ENCODE data around the gene APOOL. TPM values are rescaled to one million over a fixed set of nuclear protein-coding genes. Genes with fewer than 3 reads are reported as not detected.

APOOL gene
- total RNA-seq, 1 experiment from 2014 or later = 14.1 TPM

DNA sequence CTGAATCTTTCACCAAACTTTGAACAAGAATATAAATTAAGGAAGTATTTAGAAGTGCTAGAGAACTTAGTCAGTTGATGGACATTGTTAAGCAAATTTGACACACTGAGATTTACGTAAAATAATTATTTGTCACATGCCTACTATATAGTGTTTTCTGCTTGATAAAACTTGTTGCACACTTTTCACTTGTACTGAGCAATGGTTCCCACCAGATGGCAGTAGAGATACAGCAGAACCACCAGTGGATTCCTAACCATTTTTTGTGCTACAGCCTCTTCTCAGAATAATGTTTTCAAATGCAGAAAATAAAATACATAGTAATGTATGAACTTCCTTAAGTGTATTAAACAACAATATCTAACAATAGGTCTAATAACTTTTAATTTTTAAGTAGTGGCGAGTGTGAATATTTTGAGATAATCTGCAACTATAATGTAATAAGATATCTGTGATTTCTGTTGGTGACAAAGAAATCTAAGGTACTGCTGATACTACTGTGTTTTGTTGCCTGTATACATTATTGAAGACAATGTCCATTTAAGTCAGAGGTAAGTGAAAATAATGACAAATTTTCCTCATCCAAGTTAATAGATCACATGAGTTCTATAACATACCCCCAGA, 81.2 kb downstream of the APOOL start:
- DNase-seq (ENCODE audit: low spot score) = peak; percentile 18

DNA sequence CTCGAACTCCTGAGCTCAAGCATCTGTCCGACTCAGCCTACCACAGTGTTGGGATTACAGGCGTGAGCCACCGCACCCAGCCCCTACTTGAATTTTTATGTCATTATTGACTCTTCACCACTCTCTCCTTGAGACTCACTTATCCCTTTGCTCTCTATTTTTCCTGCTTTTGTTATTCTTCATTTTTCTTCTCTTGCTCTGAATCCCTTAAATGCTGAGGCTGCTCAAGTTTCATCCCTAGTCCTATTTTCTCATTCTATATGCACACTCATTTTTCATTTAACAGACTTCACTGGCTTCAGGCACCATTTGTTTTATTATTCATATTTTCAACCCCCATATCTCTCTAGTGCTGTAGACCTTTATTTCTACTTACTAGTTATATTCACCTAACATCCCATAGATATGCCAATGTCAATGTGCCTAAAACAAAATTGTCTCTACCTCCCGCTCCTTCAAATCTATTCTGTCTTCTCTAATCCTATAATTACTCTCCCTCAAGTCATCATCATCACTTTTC, 85.7 kb downstream of the APOOL start:
- no peak for DNase-seq (ENCODE audit: low spot score)

DNA sequence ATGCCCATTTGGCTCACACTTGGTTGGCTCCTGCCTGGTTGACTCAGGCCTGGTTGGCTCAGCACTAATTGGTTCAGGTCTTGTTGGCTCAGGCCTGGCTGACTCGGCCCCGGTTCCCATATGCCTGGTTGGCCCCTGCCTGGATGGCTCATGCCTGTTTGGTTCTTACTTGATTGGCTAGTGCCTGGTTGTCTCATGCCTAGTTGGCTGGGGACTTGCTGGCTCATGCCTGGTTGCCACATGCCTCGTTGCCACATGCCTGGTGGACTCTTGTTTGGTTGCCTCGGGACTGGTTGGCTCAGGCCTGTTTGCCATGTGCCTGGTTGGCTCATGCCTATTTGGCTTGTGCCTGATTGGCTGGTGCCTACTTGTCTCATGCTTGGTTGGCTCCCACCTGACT, 103.7 kb downstream of the APOOL start:
- DNase-seq (ENCODE audit: low spot score) = no peak

DNA sequence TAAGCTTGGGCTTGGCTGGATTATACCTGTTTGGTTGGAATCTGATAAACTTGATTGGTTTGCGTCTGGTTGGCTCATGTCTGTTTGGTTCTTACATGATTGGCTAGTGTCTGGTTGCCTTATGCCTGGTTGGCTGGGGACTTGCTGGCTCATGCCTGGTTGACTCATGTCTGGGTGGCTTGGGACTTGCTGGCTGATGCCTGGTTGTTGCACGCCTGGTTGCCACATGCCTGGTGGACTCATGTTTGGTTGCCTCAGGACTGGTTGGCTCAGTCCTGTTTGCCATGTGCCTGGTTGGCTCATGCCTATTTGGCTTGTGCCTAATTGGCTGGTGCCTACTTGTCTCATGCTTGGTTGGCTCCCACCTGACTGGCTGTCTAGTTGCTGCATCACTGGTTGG, 104.5 kb downstream of the APOOL start:
- DNase-seq (ENCODE audit: low spot score) = no peak

DNA sequence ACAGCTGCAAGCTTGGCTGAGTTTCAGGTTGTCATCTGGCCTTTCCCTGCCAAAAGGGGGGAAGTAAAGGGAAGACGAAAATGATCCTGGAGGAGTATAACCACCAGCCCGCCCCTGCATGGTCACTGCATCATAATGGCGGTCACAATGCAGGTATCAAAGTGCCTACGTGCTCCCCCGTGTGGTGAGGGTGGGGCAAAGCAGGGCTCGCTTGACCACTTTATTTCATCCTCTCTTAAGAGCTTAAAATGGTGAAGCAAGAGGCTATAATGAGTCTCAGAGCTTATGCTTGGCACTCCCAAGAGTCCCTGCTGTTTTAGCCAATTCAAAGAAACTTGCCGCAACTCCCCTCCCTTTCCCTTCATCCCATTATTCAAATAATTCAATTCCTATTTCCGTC, 105.6 kb downstream of the APOOL start:
- peak; percentile 20 for DNase-seq (ENCODE audit: low spot score)

DNA sequence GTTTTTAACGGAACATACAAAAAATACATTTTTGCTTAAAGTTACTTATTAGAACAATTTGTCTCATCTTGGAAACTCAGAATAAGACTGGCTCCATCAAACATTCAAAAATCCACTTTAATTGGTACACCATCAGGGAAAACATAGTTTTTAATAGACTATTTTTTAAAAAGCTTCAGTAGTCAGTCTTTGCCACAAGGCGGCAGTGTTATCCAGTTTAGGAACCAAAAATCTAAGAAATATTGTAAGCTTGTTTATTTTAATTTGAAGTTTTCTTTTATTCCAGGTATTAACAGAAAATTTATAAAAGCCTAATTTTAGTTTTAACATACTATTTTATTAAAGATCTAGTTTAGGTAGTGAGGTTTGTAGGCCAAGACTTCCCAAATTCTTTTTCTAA, 107.7 kb downstream of the APOOL start:
- no peak for DNase-seq (ENCODE audit: low spot score)

DNA sequence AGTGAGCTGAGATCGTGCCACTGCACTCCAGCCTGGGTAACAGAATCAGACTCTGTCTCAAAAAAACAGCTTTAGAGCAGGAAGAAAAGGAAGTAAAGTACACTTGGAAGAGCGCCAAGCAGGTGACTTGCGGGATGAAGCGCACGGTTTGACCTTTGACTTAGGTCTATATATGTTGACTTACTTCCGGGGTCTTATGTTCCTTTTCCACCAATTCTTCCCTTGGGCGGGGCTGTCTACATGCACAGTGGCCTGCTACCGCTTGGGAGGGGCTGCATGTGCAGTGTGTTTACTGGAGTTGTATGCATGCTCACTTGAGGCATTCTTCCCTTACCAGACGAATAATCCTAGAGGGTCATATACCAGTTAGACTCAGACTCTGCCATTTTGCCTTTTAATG, 108.6 kb downstream of the APOOL start:
- DNase-seq (ENCODE audit: low spot score) = no peak

DNA sequence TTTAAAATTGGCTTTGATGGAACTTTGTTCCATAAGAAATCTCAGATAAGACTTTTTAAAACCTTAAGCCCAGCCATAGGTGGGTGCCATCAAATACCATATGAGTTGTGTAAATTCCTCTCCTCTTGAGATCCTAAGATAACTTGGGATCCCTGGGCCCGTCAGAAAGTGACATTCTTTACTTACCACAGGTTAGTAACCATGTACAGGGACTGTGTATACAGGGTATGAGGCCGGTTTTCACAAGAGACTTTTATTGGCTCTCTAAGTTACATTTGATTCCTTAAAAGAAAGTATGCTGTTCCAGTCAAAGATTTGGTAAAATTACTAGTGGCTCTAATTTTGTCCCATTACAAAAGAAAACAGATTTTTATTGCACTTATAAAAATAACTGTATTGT, 110.1 kb downstream of the APOOL start:
- DNase-seq (ENCODE audit: low spot score) = no peak

DNA sequence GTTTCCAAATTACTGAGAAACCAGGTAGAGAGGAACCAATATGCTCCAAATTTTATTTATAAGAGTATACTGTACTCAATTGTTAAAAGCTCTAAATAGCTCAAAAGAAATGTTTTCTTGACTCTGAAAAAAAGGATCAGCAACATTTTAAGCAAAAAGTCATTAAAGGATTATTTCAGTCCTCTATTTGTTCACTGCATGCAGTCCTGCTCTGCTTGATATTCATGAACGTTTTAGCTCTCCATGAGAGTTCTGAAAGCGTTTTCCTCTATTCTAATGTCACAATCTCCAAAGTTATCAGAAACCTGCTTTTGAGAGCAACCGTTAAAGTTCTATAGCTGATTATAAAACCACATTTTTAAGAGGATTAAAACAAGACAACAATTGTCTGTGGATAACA, 110.5 kb downstream of the APOOL start:
- no peak for DNase-seq (ENCODE audit: low spot score)

DNA sequence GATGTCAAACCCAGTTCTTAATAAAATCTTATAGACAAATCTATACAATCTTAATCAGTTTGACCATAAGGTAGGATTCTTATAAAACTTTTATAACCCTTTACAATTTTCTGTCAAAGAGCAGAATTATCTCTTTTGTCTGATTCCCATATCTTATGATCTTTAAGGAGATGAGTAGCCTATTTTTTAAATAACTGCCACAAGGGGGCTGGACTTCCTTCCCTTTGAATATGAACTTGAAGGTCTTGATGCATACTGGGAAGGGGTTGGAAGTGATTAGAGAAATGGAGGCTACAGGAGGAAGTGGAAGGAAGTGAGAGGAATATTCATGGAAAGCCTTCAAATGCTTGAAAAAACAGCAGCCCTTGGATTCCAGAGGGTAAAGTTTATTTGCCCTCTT, 111.1 kb downstream of the APOOL start:
- DNase-seq (ENCODE audit: low spot score) = no peak

DNA sequence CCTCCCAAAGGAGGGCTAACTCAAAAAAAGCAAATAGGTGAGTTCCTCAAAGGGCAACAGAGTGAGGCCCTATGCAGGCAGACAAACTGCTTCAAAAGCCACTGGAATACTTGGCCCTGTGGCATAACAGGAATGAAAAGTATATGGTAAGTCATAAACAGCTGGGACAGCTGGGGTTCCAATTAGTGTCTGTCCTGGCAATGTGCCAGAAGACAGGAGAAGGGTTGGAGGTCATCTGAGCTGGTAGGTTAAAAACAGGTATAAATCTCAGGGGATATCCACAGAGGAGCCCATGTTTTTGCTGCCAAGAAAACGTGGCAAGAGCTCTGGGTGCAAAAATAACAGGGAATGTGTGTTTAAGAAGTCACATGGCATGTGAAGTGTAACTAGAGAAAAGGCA, 111.6 kb downstream of the APOOL start:
- no peak for DNase-seq (ENCODE audit: low spot score)

DNA sequence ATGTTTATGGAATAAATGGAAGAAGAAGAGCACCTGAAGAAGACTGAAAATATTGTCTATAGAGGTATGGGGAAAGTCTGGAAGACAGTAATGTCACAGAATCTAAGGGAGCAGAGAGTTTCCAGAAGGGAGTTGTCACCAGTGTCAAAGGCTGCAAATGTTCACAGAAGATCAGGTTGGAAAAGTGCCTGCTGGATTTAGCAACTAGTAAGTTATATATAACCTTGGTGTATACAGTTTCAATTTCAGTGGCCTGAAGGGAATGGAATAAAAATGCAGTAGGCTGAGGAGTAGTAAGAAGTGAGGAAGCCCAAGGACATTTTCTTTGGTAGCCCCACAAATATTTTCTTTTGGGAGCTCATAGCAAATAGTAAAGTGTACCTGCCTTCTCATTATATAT, 132.7 kb downstream of the APOOL start:
- DNase-seq (ENCODE audit: low spot score) = no peak

DNA sequence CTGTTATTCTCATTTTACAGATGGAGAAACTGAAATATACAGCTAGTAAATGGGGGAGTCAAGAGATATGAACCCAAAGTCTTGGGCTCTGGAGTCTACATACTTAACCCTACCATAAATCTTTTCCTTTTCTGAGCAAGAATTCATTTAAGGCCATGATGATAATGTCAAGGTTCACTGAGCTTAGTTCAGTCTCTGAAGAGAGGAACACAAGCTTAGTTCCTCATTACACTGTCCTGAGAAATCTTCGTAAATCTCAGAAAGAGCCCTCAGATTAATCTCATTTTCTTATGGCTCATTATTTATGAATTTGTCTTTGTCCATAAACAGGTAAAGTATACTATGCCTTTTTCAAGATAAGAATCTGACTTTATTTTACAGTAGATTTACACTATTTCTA, 135.7 kb downstream of the APOOL start:
- no peak for DNase-seq (ENCODE audit: low spot score)

DNA sequence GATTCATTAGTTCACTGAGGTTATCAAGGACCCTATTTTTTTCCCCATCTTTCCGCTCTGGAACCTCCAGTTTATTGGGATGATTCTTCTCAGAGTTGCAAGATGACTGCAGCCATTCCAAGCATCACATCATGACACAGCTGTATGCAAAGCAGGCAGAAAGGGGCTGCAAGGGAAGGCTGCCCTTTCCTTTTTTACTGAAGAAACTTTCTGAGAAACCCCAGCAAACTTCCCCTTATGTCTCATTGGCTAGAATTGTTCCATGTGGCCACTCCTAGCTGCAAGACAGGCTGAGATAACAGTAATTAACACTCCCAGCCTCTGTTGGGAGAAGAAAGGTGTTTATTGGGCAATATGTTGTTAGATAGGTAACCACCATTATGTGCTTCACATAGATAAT, 137.3 kb downstream of the APOOL start:
- no peak for DNase-seq (ENCODE audit: low spot score)

Other genes starting within 250 kb of the APOOL start
- not detected in 2 replicates for gene SATL1, start 239.9 kb downstream of the APOOL start, total RNA-seq (2014; rRNA removed; shearing (Covaris generic))
- not detected in 2 replicates for gene ZNF711, start 240.1 kb downstream of the APOOL start, total RNA-seq (2014; rRNA removed; shearing (Covaris generic))

Measured in A172 (cell line).